ENCODE data around the gene EIF4H. TPM values are rescaled to one million over a fixed set of nuclear protein-coding genes. Genes with fewer than 3 reads are reported as not detected.
A peak's percentile ranks its signal among the peaks of the same experiment; 100 is the strongest.

EIF4H gene
- total RNA-seq, 1 experiment from 2014 or later, result 384 TPM

DNA sequence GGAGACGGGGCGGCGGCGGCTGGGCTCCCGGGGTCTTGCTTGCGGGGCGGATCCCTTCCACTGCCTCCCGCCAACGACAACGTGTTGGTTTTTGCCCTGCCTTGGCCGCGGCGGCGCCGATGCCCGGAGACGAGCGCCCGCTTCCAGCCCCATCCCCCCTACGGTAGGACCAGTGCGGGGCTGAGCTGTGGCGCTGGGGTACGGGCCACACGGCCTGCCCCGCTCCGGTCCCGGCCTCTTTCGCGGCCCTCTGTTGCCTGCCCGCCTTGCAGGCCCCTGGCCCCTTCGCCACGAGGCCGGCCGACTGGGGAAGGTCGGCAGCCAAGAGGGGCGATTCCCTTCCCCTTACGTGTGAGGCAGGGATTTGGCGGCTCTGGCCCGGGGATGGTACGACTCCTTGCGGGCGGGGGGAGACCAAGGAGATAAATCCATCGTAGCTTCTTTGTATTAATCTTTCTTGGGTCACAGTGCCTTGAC lies 488 bp downstream of the EIF4H start:
- Histone ChIP-seq H3K27ac (ENCODE audit: low read depth, low read length) (peak overlapping the region; percentile 87), H3K36me3 (ENCODE audit: control insufficient read depth in 1 of 2, insufficient read depth in 2 of 2, low read length in 2 of 2) (peaks cover 2 to 34% of the 10 kb centered on the region in 2 experiments; a peak in 1 of 4 replicates), H3K4me1 (ENCODE audit: control insufficient read depth in 1 of 2, insufficient read depth in 2 of 2, low read length in 2 of 2) (peaks cover 45 to 74% of the 10 kb centered on the region in 2 experiments), H3K79me2 (ENCODE audit: insufficient read depth, low read length) (peaks cover 58% of the 10 kb centered on the region), H4K20me1 (ENCODE audit: insufficient read depth) (peaks cover 42% of the 10 kb centered on the region; the same call in 1 of the 2 replicates), H3K9ac (ENCODE audit: low read length) (peak overlapping the region; percentile 98), H3K4me2 (ENCODE audit: low read length) (peak overlapping the region; percentile 91), H3K9me2 (ENCODE audit: insufficient read depth) (no peaks in the 10 kb centered on the region), H3K9me3 (ENCODE audit: control insufficient read depth in 1 of 2, insufficient read depth in 1 of 2, low read depth in 1 of 2, low read length in 2 of 2) (no peaks in the 10 kb centered on the region), H2AFZ (ENCODE audit: low read depth, low read length, poor library complexity, severe bottlenecking) (no peak overlapping the region), H3K4me3 (replicated peaks in 1 of 2; ENCODE audit: low read depth in 1 of 2, low read length in 2 of 2) (peak overlapping the region; percentile 96 to 98), H3K27me3 (ENCODE audit: insufficient read depth, low read length) (no peaks in the 10 kb centered on the region)
- ChIA-PET CTCF (interaction anchor here (1.0 to 1.3 kb wide), 2 partner anchors 9 to 28 kb away, joined by 3 to 4 read pairs; no protein-coding TSS in a partner anchor), RAD21 (ENCODE audit: low non-redundant PET in 1 of 2, low total read pairs in 2 of 2, uncharacterized antibody in 2 of 2, unreplicated experiment in 2 of 2) (no interaction called here), POLR2A (interaction anchor here (0.9 to 2.3 kb wide), 7 partner anchors 9 to 95 kb away, joined by 3 to 6 read pairs (median 5); no protein-coding TSS in a partner anchor)
- DNase-seq (ENCODE audit: low read depth, low spot score) (no peak), ATAC-seq (peak; percentile 37)
- BruUV-seq (replicated peaks), result no TSS peak
- TF ChIP-seq ZFX (IDR thresholded peaks at IDR 0.05), result peak; percentile 95
- TF ChIP-seq SIN3A (IDR thresholded peaks at IDR 0.05; ENCODE audit: low read depth), result no peak
- TF ChIP-seq EZH2phosphoT487 (IDR thresholded peaks at IDR 0.05; ENCODE audit: borderline replicate concordance), result no peak
- no peak for TF ChIP-seq EZH2 (IDR thresholded peaks at IDR 0.05)
- intact Hi-C loops (cut with micrococcal nuclease), result no loop called here

DNA sequence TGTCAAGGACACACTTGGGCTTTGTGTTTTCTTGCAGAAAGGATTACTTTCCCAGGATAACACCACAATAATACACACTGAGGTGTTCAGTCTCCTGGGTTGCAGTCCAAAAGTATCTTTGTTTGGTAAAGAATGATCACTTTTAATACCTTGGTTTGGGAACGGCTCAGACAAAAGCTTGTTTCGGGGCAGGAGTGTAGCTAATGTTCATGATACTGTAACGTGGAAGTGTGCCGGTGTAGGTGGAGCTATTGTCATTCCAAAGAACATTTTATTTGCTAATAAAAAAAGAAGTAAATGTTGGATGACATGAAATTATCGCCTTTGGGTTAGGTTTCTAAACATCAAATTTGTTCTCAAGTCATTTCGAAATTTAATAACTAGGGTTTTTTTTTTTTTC lies 1.2 kb downstream of the EIF4H start:
- H3K4me1 ChIP-seq (ENCODE audit: control insufficient read depth in 1 of 2, insufficient read depth in 2 of 2, low read length in 2 of 2), result peaks cover 52 to 81% of the 10 kb centered on the region in 2 experiments
- CTCF ChIA-PET, result interaction anchor here (1.3 kb wide), 1 partner anchor 27 kb away, joined by 3 read pairs; no protein-coding TSS in a partner anchor
- H3K9me2 ChIP-seq (ENCODE audit: insufficient read depth), result no peaks in the 10 kb centered on the region
- peaks cover 65% of the 10 kb centered on the region for H3K79me2 ChIP-seq (ENCODE audit: insufficient read depth, low read length)
- TF ChIP-seq SP1 (IDR thresholded peaks at IDR 0.05; ENCODE audit: low read depth), result peak; percentile 10; the same call in 1 of the 2 replicates
- TF ChIP-seq, protein P1, sequence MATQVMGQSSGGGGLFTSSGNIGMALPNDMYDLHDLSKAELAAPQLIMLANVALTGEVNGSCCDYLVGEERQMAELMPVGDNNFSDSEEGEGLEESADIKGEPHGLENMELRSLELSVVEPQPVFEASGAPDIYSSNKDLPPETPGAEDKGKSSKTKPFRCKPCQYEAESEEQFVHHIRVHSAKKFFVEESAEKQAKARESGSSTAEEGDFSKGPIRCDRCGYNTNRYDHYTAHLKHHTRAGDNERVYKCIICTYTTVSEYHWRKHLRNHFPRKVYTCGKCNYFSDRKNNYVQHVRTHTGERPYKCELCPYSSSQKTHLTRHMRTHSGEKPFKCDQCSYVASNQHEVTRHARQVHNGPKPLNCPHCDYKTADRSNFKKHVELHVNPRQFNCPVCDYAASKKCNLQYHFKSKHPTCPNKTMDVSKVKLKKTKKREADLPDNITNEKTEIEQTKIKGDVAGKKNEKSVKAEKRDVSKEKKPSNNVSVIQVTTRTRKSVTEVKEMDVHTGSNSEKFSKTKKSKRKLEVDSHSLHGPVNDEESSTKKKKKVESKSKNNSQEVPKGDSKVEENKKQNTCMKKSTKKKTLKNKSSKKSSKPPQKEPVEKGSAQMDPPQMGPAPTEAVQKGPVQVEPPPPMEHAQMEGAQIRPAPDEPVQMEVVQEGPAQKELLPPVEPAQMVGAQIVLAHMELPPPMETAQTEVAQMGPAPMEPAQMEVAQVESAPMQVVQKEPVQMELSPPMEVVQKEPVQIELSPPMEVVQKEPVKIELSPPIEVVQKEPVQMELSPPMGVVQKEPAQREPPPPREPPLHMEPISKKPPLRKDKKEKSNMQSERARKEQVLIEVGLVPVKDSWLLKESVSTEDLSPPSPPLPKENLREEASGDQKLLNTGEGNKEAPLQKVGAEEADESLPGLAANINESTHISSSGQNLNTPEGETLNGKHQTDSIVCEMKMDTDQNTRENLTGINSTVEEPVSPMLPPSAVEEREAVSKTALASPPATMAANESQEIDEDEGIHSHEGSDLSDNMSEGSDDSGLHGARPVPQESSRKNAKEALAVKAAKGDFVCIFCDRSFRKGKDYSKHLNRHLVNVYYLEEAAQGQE (IDR thresholded peaks at IDR 0.05; ENCODE audit: low read depth), result no peak
- BruUV-seq (replicated peaks), result TSS peak; percentile 55
- RAD21 ChIA-PET (ENCODE audit: low non-redundant PET in 1 of 2, low total read pairs in 2 of 2, uncharacterized antibody in 2 of 2, unreplicated experiment in 2 of 2), result no interaction called here
- ATAC-seq, result no peak
- intact Hi-C loops (cut with micrococcal nuclease), result no loop called here
- peak overlapping the region; percentile 91 for H3K4me2 ChIP-seq (ENCODE audit: low read length)
- no peaks in the 10 kb centered on the region for H3K27me3 ChIP-seq (ENCODE audit: insufficient read depth, low read length)
- peak overlapping the region; percentile 98 for H3K9ac ChIP-seq (ENCODE audit: low read length)
- no peaks in the 10 kb centered on the region for H3K9me3 ChIP-seq (ENCODE audit: control insufficient read depth in 1 of 2, insufficient read depth in 1 of 2, low read depth in 1 of 2, low read length in 2 of 2)
- H4K20me1 ChIP-seq (ENCODE audit: insufficient read depth), result peaks cover 49% of the 10 kb centered on the region; the same call in 1 of the 2 replicates
- H3K27ac ChIP-seq (ENCODE audit: low read depth, low read length), result peak overlapping the region; percentile 87; the same call in 1 of the 2 replicates
- POLR2A ChIA-PET, result interaction anchor here (1.3 kb wide), 1 partner anchor 8 kb away, joined by 4 read pairs; no protein-coding TSS in a partner anchor
- no peak for DNase-seq (ENCODE audit: low read depth, low spot score)
- no peak overlapping the region for H2AFZ ChIP-seq (ENCODE audit: low read depth, low read length, poor library complexity, severe bottlenecking)
- peak overlapping the region; percentile 96 to 98 for H3K4me3 ChIP-seq (replicated peaks in 1 of 2; ENCODE audit: low read depth in 1 of 2, low read length in 2 of 2)
- peaks cover 2 to 41% of the 10 kb centered on the region in 2 experiments; a peak in 1 of 4 replicates for H3K36me3 ChIP-seq (ENCODE audit: control insufficient read depth in 1 of 2, insufficient read depth in 2 of 2, low read length in 2 of 2)

Measured in HCT116 (cell line).